MCF 10A (cell line): ENCODE results near the gene CC2D2A. TPM values are rescaled to one million over a fixed set of nuclear protein-coding genes. Genes with fewer than 3 reads are reported as not detected.
A peak's percentile ranks its signal among the peaks of the same experiment; 100 is the strongest.

Experiments
- BruUV-seq: library from RNA; stranded (reverse); fragments of 400-500 nt; replicated peaks from 2 replicates; lab custom pipeline; 2021; lab: Mats Ljungman, UMichigan
- CTCF ChIA-PET: fragments of 300-600 bp; sonication (Branson Sonifier 250); formaldehyde crosslinking; extraction: SDS; loops from one replicate; lab custom pipeline; 2021; ENCODE audit warnings: antibody characterized with exemption, inconsistent platforms; lab: Yijun Ruan, JAX
- POLR2A ChIA-PET: fragments of 300-600, 350-650 bp; sonication (Branson Sonifier 250); formaldehyde crosslinking; extraction: SDS; loops from one replicate; lab custom pipeline; 2020; ENCODE audit warnings: antibody characterized with exemption, inconsistent platforms; lab: Yijun Ruan, JAX
- DNase-seq: peaks from one replicate; pipeline ENCODE4 v3.0.0-alpha.2; 2018; ENCODE audit not compliant: unreplicated experiment
- H3K27ac Mint-ChIP-seq: one replicate; pipeline ENCODE4 v1.8.0; 2022; ENCODE audit warnings: mild to moderate bottlenecking, low read depth, mixed read lengths; ENCODE audit not compliant: unreplicated experiment
- H3K27me3 Mint-ChIP-seq: one replicate; pipeline ENCODE4 v1.8.0; 2022; ENCODE audit warnings: mixed read lengths; ENCODE audit not compliant: insufficient read depth, unreplicated experiment
- H3K36me3 Mint-ChIP-seq: one replicate; pipeline ENCODE4 v1.8.0; 2022; ENCODE audit warnings: mild to moderate bottlenecking, moderate library complexity, mixed read lengths; ENCODE audit not compliant: insufficient read depth, unreplicated experiment
- H3K4me1 Mint-ChIP-seq: one replicate; pipeline ENCODE4 v1.8.0; 2022; ENCODE audit warnings: mixed read lengths; ENCODE audit not compliant: insufficient read depth, unreplicated experiment
- H3K4me3 Mint-ChIP-seq: one replicate; pipeline ENCODE4 v1.8.0; 2022; ENCODE audit warnings: mild to moderate bottlenecking, moderate library complexity, mixed read lengths; ENCODE audit not compliant: unreplicated experiment
- H3K9me3 Mint-ChIP-seq: one replicate; pipeline ENCODE4 v1.8.0; 2022; ENCODE audit warnings: mixed read lengths; ENCODE audit not compliant: unreplicated experiment
- intact Hi-C: fragments of 100-400 bp; cut with micrococcal nuclease; formaldehyde crosslinking; loops from 2 replicates; pipeline ENCODE4 v1.14.1; 2022
- total RNA-seq: library from RNA; stranded (reverse); gene quantifications from 2 replicates; pipeline ENCODE4 v1.2.3, GENCODE V29; 2022
- TF ChIP-seq, protein P1 (sequence below): fragments of 200-600 bp; IDR thresholded peaks from one replicate; pipeline ENCODE4 v1.8.0; 2022; ENCODE audit warnings: antibody characterized with exemption, mild to moderate bottlenecking; ENCODE audit not compliant: unreplicated experiment

Gene CC2D2A
- total RNA-seq, 1 experiment from 2014 or later, result 8.6 TPM

DNA sequence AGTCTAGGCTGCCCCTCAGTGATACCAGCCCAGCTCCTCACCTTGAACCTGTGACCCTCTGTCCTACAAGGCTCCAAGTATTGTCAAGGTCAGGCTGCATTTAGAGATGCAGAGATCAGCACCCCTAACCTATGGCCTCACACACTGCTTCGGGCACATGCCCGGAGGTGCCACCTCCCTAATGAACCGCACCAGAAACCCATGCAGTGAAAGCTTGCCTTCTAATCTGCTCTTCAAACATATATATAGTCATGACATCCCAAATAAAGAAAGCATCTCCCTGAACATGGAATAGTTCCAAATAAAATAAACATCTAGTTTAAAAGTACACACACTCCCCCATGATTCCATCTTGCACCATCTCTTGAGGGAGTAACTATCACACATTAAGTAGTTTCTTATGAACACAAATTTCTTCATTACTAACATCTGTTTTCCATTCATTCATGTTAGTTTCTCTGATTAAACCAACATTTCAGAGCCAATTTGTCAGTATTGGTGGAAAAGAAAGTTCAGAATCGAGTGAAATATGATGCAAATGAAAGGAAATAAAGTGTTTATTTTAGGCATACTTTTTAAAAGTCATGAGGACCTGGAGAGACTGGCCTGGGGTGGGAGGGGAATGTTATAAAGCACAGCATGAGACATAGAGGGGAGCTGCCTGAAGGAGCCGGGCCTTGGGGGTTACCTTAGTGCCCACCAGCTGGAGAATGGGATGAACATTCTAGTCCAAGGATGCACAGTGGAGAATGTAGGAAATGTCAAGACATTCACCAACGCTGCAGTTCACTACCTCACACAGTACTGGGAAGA, 19.2 kb downstream of the CC2D2A start:
- peaks cover 29% of the 10 kb centered on the region for H3K9me3 Mint-ChIP-seq
- H3K27me3 Mint-ChIP-seq, result no peaks in the 10 kb centered on the region
- CTCF ChIA-PET, result interaction anchor here (0.7 to 1.2 kb wide), 5 partner anchors 9 to 73 kb away, joined by 3 to 4 read pairs (median 3); no protein-coding TSS in a partner anchor
- intact Hi-C loops, result no loop called here
- peak; percentile 57 for DNase-seq
- H3K27ac Mint-ChIP-seq, result no peak overlapping the region
- TF ChIP-seq, protein P1, sequence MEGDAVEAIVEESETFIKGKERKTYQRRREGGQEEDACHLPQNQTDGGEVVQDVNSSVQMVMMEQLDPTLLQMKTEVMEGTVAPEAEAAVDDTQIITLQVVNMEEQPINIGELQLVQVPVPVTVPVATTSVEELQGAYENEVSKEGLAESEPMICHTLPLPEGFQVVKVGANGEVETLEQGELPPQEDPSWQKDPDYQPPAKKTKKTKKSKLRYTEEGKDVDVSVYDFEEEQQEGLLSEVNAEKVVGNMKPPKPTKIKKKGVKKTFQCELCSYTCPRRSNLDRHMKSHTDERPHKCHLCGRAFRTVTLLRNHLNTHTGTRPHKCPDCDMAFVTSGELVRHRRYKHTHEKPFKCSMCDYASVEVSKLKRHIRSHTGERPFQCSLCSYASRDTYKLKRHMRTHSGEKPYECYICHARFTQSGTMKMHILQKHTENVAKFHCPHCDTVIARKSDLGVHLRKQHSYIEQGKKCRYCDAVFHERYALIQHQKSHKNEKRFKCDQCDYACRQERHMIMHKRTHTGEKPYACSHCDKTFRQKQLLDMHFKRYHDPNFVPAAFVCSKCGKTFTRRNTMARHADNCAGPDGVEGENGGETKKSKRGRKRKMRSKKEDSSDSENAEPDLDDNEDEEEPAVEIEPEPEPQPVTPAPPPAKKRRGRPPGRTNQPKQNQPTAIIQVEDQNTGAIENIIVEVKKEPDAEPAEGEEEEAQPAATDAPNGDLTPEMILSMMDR, result no peak
- POLR2A ChIA-PET, result interaction anchor here (1.2 kb wide), 1 partner anchor 15 kb away, joined by 3 read pairs; no protein-coding TSS in a partner anchor
- H3K4me3 Mint-ChIP-seq, result no peak overlapping the region
- peaks cover 6% of the 10 kb centered on the region for H3K4me1 Mint-ChIP-seq
- peaks cover 7% of the 10 kb centered on the region for H3K36me3 Mint-ChIP-seq
- BruUV-seq, result no TSS peak

GRCh38 chr4:15489551-15489950, 19.9 kb downstream of the CC2D2A start:
- no peaks in the 10 kb centered on the region for H3K27me3 Mint-ChIP-seq
- intact Hi-C loops, result no loop called here
- no peak overlapping the region for H3K4me3 Mint-ChIP-seq
- H3K4me1 Mint-ChIP-seq, result peaks cover 6% of the 10 kb centered on the region
- H3K27ac Mint-ChIP-seq, result no peak overlapping the region
- POLR2A ChIA-PET, result no interaction called here
- H3K36me3 Mint-ChIP-seq, result peaks cover 7% of the 10 kb centered on the region
- TF ChIP-seq, protein P1, result no peak
- H3K9me3 Mint-ChIP-seq, result peaks cover 23% of the 10 kb centered on the region
- no TSS peak for BruUV-seq
- CTCF ChIA-PET, result interaction anchor here (0.7 to 1.0 kb wide), 2 partner anchors 11 to 72 kb away, joined by 3 read pairs; no protein-coding TSS in a partner anchor
- DNase-seq, result no peak

DNA sequence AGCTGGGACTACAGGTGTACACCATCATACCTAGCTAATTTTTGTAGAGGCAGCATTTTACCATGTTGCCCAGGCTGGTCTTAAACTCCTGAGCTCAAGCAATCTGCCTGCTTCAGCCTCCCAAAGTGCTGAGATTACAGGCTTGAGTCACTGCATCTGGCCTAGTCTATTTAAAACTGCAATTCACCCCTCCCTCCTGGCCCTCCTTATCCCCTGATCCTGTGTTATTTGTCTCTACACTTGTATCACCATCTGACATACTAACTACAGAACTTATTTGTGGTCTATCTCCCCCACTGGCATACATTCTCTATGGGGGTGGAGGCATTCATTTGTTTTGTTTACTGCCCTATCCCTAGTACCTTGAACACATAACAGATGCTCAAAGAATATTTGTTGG, 23.7 kb downstream of the CC2D2A start:
- Mint-ChIP-seq H3K27me3 (no peaks in the 10 kb centered on the region), H3K9me3 (peaks cover 15% of the 10 kb centered on the region), H3K27ac (no peak overlapping the region), H3K4me1 (peaks cover 12% of the 10 kb centered on the region), H3K4me3 (no peak overlapping the region), H3K36me3 (no peaks in the 10 kb centered on the region)
- ChIA-PET CTCF (interaction anchor here (1.8 kb wide), 1 partner anchor 13 kb away, joined by 7 read pairs; no protein-coding TSS in a partner anchor), POLR2A (interaction anchor here (0.6 kb wide), 1 partner anchor 262 kb away, joined by 4 read pairs; no protein-coding TSS in a partner anchor)
- TF ChIP-seq, protein P1, result no peak
- no TSS peak for BruUV-seq
- intact Hi-C loops, result no loop called here
- no peak for DNase-seq

GRCh38 chr4:15495621-15496020, 25.9 kb downstream of the CC2D2A start:
- Mint-ChIP-seq H3K4me1 (peaks cover 11% of the 10 kb centered on the region), H3K4me3 (no peak overlapping the region), H3K27me3 (no peaks in the 10 kb centered on the region), H3K9me3 (peaks cover 7% of the 10 kb centered on the region), H3K36me3 (no peaks in the 10 kb centered on the region), H3K27ac (no peak overlapping the region)
- intact Hi-C loops, result no loop called here
- POLR2A ChIA-PET, result no interaction called here
- BruUV-seq, result no TSS peak
- DNase-seq, result no peak
- CTCF ChIA-PET, result interaction anchor here (0.6 to 1.1 kb wide), 2 partner anchors 18 to 898 kb away, joined by 3 read pairs; no protein-coding TSS in a partner anchor
- TF ChIP-seq, protein P1, result no peak
